Suprapubic skin (tissue), 3 donors: ENCODE measurements around the gene PLCG2.

ENCODE experiments used
- CTCF ChIP-seq, 2 donors: fragments of 200-600 bp in 1 of 2; fragments of 450-650 bp in 1 of 2; sonication (generic) in 1 of 2; IDR thresholded peaks; one replicate each; pipeline ENCODE4 v1.5.1; 2016 to 2019; ENCODE audit warnings: antibody characterized with exemption in 2 of 2, mild to moderate bottlenecking in 1 of 2, moderate library complexity in 1 of 2
- EP300 ChIP-seq: sonication (generic); formaldehyde crosslinking; IDR thresholded peaks from one replicate; pipeline ENCODE4 v1.6.1; 2017; ENCODE audit warnings: antibody characterized with exemption
- POLR2A ChIP-seq, 2 donors: fragments of 450-650 bp; IDR thresholded peaks; one replicate each; pipeline ENCODE4 v1.6.1; 2017; ENCODE audit warnings: antibody characterized with exemption in 2 of 2, mild to moderate bottlenecking in 2 of 2, moderate library complexity in 2 of 2

- TF ChIP-seq CTCF (IDR thresholded peaks at IDR 0.05) (no peak), POLR2A (IDR thresholded peaks at IDR 0.05) (no peak), EP300 (no peak)
These were observed 34.2 kb upstream of the PLCG2 start for GRCh38 chr16:81744911-81745310.
